PFSK-1 (cell line): ENCODE measurements around the gene CCDC30. TPM values are rescaled to one million over a fixed set of nuclear protein-coding genes. Genes with fewer than 3 reads are reported as not detected.

ENCODE experiments used
- FOXP2 ChIP-seq: optimal IDR thresholded peaks from 2 replicates; pipeline ENCODE3; 2011; ENCODE audit warnings: borderline replicate concordance, control low read depth, inconsistent platforms; ENCODE audit not compliant: insufficient read depth; ENCODE audit errors: extremely low read length, extremely low read depth
- POLR2AphosphoS5 ChIP-seq: IDR thresholded peaks from 2 replicates; pipeline ENCODE4 v1.6.1; 2012; ENCODE audit warnings: low read depth, mild to moderate bottlenecking, control low read depth, low read length, moderate library complexity
- SIN3A ChIP-seq: IDR thresholded peaks from 2 replicates; pipeline ENCODE4 v1.6.1; 2012; ENCODE audit warnings: mild to moderate bottlenecking, low read length, moderate library complexity, borderline replicate concordance; ENCODE audit not compliant: insufficient read depth
- TAF1 ChIP-seq: IDR thresholded peaks from 2 replicates; pipeline ENCODE4 v1.6.1; 2012; ENCODE audit warnings: low read length, control low read depth, borderline replicate concordance; ENCODE audit not compliant: insufficient read depth
- polyA plus RNA-seq: library from polyadenylated mRNA; unstranded; fragments of >200 nt; gene quantifications from one replicate; pipeline ENCODE4 v1.2.1, GENCODE V29; 2012; ENCODE audit warnings: low read depth, missing spikeins; ENCODE audit not compliant: insufficient read length
- TF ChIP-seq, protein P1 (sequence below), 2 experiments: IDR thresholded peaks; 2 replicates each; pipeline versions ENCODE4 v1.6.1 to v1.8.0; 2011 to 2012; ENCODE audit warnings: low read depth in 2 of 2, low read length in 2 of 2, control low read depth in 1 of 2, inconsistent platforms in 1 of 2, mild to moderate bottlenecking in 1 of 2, moderate library complexity in 1 of 2; ENCODE audit not compliant: insufficient read depth in 1 of 2

The CCDC30 gene
- 0.23 TPM for polyA plus RNA-seq

- TF ChIP-seq TAF1 (no peak), POLR2AphosphoS5 (no peak), FOXP2 (no peak), SIN3A (no peak)
- TF ChIP-seq, protein P1, sequence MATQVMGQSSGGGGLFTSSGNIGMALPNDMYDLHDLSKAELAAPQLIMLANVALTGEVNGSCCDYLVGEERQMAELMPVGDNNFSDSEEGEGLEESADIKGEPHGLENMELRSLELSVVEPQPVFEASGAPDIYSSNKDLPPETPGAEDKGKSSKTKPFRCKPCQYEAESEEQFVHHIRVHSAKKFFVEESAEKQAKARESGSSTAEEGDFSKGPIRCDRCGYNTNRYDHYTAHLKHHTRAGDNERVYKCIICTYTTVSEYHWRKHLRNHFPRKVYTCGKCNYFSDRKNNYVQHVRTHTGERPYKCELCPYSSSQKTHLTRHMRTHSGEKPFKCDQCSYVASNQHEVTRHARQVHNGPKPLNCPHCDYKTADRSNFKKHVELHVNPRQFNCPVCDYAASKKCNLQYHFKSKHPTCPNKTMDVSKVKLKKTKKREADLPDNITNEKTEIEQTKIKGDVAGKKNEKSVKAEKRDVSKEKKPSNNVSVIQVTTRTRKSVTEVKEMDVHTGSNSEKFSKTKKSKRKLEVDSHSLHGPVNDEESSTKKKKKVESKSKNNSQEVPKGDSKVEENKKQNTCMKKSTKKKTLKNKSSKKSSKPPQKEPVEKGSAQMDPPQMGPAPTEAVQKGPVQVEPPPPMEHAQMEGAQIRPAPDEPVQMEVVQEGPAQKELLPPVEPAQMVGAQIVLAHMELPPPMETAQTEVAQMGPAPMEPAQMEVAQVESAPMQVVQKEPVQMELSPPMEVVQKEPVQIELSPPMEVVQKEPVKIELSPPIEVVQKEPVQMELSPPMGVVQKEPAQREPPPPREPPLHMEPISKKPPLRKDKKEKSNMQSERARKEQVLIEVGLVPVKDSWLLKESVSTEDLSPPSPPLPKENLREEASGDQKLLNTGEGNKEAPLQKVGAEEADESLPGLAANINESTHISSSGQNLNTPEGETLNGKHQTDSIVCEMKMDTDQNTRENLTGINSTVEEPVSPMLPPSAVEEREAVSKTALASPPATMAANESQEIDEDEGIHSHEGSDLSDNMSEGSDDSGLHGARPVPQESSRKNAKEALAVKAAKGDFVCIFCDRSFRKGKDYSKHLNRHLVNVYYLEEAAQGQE (IDR thresholded peaks at IDR 0.05; ENCODE audit: insufficient read depth in 1 of 2, low read depth in 2 of 2, low read length in 2 of 2) = no peak
Measured at GRCh38 chr1:42462828-42463763, at the start of gene CCDC30. Gene CCDC30, plus strand, starts transcription at chr1:42463286. Its CDS starts 17,266 bp downstream, at chr1:42480552.

DNA sequence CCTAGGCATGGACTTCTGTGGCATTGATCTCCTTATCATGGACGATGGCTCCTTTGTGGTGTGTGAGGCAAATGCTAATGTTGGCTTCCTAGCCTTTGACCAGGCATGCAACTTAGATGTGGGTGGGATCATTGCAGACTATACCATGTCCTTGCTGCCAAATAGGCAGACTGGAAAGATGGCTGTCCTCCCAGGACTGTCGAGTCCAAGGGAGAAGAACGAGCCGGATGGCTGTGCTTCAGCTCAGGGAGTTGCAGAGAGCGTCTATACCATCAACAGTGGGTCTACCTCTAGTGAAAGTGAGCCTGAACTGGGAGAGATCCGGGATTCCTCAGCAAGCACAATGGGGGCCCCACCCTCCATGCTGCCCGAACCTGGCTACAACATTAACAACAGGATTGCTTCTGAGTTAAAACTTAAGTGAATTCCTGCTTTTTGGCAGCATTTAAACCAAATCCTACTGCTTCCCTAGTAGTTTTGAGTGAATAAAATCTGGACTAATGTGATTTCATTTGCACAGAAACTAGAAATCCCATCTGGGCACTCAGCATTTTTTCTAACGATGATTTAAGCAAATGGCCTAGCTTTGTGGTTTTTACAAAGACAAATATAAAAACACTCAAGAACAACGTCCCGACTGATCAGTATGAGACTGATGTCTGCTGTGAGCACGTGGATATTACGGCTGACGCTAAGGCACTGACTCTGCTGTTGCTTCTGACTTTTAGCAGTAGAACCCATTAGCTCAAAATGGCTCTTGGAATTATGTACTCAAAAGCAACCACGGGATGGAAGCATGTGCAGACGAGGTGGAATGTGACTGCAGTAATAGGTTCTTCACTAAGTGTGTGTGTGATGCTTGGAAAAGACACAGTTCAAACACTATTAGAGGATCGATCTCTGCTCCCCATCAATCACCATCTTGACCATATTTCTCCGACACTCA, 48.3 kb upstream of the CCDC30 start:
- no peak for TF ChIP-seq SIN3A
- no peak for TF ChIP-seq TAF1
- TF ChIP-seq, protein P1 (IDR thresholded peaks at IDR 0.05; ENCODE audit: insufficient read depth in 1 of 2, low read depth in 2 of 2, low read length in 2 of 2) = no peak
- no peak for TF ChIP-seq POLR2AphosphoS5
- no peak for TF ChIP-seq FOXP2

- TF ChIP-seq SIN3A (no peak), FOXP2 (no peak), TAF1 (no peak), POLR2AphosphoS5 (no peak)
- TF ChIP-seq, protein P1 (IDR thresholded peaks at IDR 0.05; ENCODE audit: insufficient read depth in 1 of 2, low read depth in 2 of 2, low read length in 2 of 2) = no peak
Measured at GRCh38 chr1:42417166-42417565, 45.9 kb upstream of the CCDC30 start.

DNA sequence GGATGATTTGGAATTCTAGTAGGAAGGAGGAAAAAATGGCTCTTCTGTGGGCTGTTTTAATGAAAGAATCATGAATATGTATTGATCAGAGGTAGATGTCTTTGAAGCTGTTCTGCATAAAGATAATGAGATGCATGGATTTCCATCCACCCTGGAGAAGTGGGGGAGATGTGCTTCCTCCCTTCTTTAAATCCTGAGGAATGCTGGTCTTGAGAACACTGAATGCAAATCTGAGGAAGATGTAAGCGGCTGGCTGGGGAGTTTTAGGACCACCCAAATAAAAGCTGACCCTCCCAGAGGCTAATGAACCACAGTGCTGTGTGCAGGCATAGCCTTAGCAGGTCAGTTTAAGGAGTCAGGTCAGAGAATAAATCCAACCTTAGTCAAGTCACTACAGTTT, 44.6 kb upstream of the CCDC30 start:
- no peak for TF ChIP-seq POLR2AphosphoS5
- TF ChIP-seq, protein P1 (IDR thresholded peaks at IDR 0.05; ENCODE audit: insufficient read depth in 1 of 2, low read depth in 2 of 2, low read length in 2 of 2) = no peak
- no peak for TF ChIP-seq SIN3A
- no peak for TF ChIP-seq TAF1
- TF ChIP-seq FOXP2 = no peak
